ENCODE results near the gene PDE6H. TPM values are rescaled to one million over a fixed set of nuclear protein-coding genes. Genes with fewer than 3 reads are reported as not detected.

The PDE6H gene
- total and polyA plus RNA-seq, 2 of the 8 experiments (the other 6 are each of a cell fraction or from before 2014, with no cell fraction given), result not detected

DNA sequence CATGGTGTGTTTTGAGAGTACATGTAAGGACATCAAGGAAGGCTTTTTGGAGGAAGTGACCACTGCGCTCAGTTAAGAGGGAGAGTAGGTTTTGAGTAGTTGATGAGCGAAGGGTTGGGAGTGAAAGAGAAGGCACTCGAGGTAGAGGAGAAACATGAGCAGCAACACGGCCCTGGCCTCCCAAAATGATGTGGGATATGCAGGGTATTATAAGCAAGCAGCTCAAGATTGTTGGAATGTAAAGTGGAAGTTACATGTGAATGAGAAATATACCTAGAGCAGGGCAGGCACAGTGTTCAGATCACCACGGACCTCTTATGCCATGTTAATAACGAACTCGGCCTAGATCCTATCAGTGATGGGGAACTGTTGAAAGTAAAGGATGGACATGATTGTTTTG lies 9.3 kb upstream of the PDE6H start:
- Histone ChIP-seq H2AFZ (ENCODE audit: low read length) (no peak overlapping the region), H3K79me1 (ENCODE audit: low read depth, low read length) (no peaks in the 10 kb centered on the region), H3K4me1 (replicated peaks in 1 of 4; ENCODE audit: control insufficient read depth in 3 of 4, insufficient read depth in 4 of 4, low read length in 3 of 4) (no peaks in the 10 kb centered on the region), H3K14ac (ENCODE audit: insufficient read length) (no peak overlapping the region), H4K5ac (ENCODE audit: insufficient read length, low read depth, low read length) (no peak overlapping the region), H3K79me2 (ENCODE audit: control insufficient read depth in 1 of 2, insufficient read depth in 2 of 2, low read length in 2 of 2) (no peaks in the 10 kb centered on the region), H4K8ac (ENCODE audit: extremely low read depth, insufficient read depth, low read length) (no peak overlapping the region), H2AK5ac (ENCODE audit: low read depth, low read length) (no peak overlapping the region), H3K18ac (ENCODE audit: extremely low read depth, low read length) (no peak overlapping the region), H3K9me3 (ENCODE audit: insufficient read depth in 2 of 2, low read depth in 1 of 2, low read length in 1 of 2) (no peaks in the 10 kb centered on the region), H2BK12ac (ENCODE audit: low read depth, low read length) (no peak overlapping the region), H3K9ac (replicated peaks in 1 of 4; ENCODE audit: extremely low read depth in 1 of 4, low read depth in 3 of 4, low read length in 3 of 4) (no peak overlapping the region), H3K4me2 (ENCODE audit: insufficient read depth in 1 of 2, low read depth in 2 of 2, low read length in 2 of 2) (no peak overlapping the region), H3K4me3 (ENCODE audit: extremely low read depth in 1 of 4, insufficient read depth in 2 of 4, low read depth in 3 of 4, low read length in 4 of 4) (no peak overlapping the region), H3K27ac (ENCODE audit: low read depth, low read length) (no peak overlapping the region), H3K56ac (replicated peaks; ENCODE audit: insufficient read length, low read depth, low read length) (no peak overlapping the region), H3K23me2 (ENCODE audit: low read depth, low read length) (no peaks in the 10 kb centered on the region), H3K36me3 (ENCODE audit: control insufficient read depth in 2 of 4, insufficient read depth in 4 of 4, low read length in 3 of 4) (no peaks in the 10 kb centered on the region), H3K27me3 (replicated peaks in 1 of 4; ENCODE audit: control insufficient read depth in 3 of 4, extremely low read depth in 1 of 4, insufficient read depth in 3 of 4, low read length in 3 of 4) (no peaks in the 10 kb centered on the region), H3K23ac (ENCODE audit: insufficient read length) (no peak overlapping the region), H2BK120ac (replicated peaks; ENCODE audit: low read depth, low read length) (no peak overlapping the region), H3K4ac (replicated peaks; ENCODE audit: insufficient read length, low read depth, low read length) (no peak overlapping the region), H4K20me1 (replicated peaks in 1 of 2; ENCODE audit: control insufficient read depth in 1 of 2, insufficient read depth in 2 of 2, low read length in 2 of 2) (no peaks in the 10 kb centered on the region), H4K91ac (replicated peaks; ENCODE audit: insufficient read length, low read length) (no peak overlapping the region), H2BK15ac (ENCODE audit: low read length) (no peak overlapping the region), H2BK5ac (ENCODE audit: low read depth, low read length) (no peak overlapping the region), H2BK20ac (ENCODE audit: low read length) (no peak overlapping the region)
- WGBS, 2 experiments (ENCODE audit: extremely low coverage in 1 of 2, insufficient coverage in 1 of 2, insufficient read length in 1 of 2, insufficient replicate concordance in 2 of 2, low coverage in 1 of 2, low lambda C conversion rate in 2 of 2, missing lambda C conversion rate in 1 of 2), result 94 to 100% methylated on average over 2 to 7 of the region's 7 CpGs
- TF ChIP-seq JUN (IDR thresholded peaks at IDR 0.05; ENCODE audit: low read depth, low read length), result no peak
- TF ChIP-seq MAX (IDR thresholded peaks at IDR 0.05), result no peak
- TF ChIP-seq JUND (IDR thresholded peaks at IDR 0.05; ENCODE audit: low read length), result no peak
- no peak for TF ChIP-seq RAD21 (IDR thresholded peaks at IDR 0.05 in 1 of 2, conservative IDR thresholded peaks at IDR 0.05 in 1 of 2; ENCODE audit: low read depth in 2 of 2, low read length in 2 of 2)
- TF ChIP-seq MAFK (IDR thresholded peaks at IDR 0.05; ENCODE audit: low read depth, low read length), result no peak
- no peak for TF ChIP-seq CTBP2 (IDR thresholded peaks at IDR 0.05; ENCODE audit: borderline replicate concordance, insufficient read depth, insufficient read length, low read length)
- TF ChIP-seq, protein P1, sequence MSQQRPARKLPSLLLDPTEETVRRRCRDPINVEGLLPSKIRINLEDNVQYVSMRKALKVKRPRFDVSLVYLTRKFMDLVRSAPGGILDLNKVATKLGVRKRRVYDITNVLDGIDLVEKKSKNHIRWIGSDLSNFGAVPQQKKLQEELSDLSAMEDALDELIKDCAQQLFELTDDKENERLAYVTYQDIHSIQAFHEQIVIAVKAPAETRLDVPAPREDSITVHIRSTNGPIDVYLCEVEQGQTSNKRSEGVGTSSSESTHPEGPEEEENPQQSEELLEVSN (IDR thresholded peaks at IDR 0.05), result no peak
- no peak for TF ChIP-seq EGR1 (IDR thresholded peaks at IDR 0.05; ENCODE audit: borderline replicate concordance, low read depth, low read length)
- TF ChIP-seq TAF7 (optimal IDR thresholded peaks at IDR 0.05; ENCODE audit: borderline replicate concordance, low read depth, low read length), result no peak
- no peak for TF ChIP-seq RXRA (IDR thresholded peaks at IDR 0.05; ENCODE audit: insufficient read depth, low read depth, low read length)
- TF ChIP-seq, protein P2, sequence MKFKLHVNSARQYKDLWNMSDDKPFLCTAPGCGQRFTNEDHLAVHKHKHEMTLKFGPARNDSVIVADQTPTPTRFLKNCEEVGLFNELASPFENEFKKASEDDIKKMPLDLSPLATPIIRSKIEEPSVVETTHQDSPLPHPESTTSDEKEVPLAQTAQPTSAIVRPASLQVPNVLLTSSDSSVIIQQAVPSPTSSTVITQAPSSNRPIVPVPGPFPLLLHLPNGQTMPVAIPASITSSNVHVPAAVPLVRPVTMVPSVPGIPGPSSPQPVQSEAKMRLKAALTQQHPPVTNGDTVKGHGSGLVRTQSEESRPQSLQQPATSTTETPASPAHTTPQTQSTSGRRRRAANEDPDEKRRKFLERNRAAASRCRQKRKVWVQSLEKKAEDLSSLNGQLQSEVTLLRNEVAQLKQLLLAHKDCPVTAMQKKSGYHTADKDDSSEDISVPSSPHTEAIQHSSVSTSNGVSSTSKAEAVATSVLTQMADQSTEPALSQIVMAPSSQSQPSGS (IDR thresholded peaks at IDR 0.05; ENCODE audit: low read length), result no peak
- no peak for FAIRE-seq
- DNase-seq (ENCODE audit: low read depth in 1 of 2, low spot score in 2 of 2), result no peak
- ChIA-PET POLR2A (ENCODE audit: partially characterized antibody) (no interaction called here), CTCF (ENCODE audit: partially characterized antibody) (interaction anchor here (0.6 kb wide), 2 partner anchors 19 to 118 kb away, joined by 3 read pairs; no protein-coding TSS in a partner anchor)

Data from H1 (cell line).